IMR-90 (cell line): Measurements from ENCODE around the gene AMT. TPM values are rescaled to one million over a fixed set of nuclear protein-coding genes. Genes with fewer than 3 reads are reported as not detected.

Experiments
- ATAC-seq: fragments of 200-7000 bp; cut with Tn5 transposase; 2 replicates; pipeline ENCODE4 v1.9.1; 2020; ENCODE audit warnings: low read depth, mild to moderate bottlenecking, moderate library complexity
- BruUV-seq: library from RNA; stranded (reverse); fragments of 400-500 nt; replicated peaks from 2 replicates; lab custom pipeline; 2021; lab: Mats Ljungman, UMichigan
- CTCF ChIA-PET: fragments of 300-600 bp; formaldehyde crosslinking; extraction: SDS; loops from one replicate; lab custom pipeline; 2021; ENCODE audit warnings: antibody characterized with exemption; lab: Yijun Ruan, JAX
- POLR2A ChIA-PET: fragments of 300-600 bp; sonication (Branson Sonifier 250); formaldehyde crosslinking; loops from one replicate; lab custom pipeline; 2022; ENCODE audit warnings: antibody characterized with exemption; ENCODE audit not compliant: unreplicated experiment; lab: Charles Lee
- DNase-seq: peaks from one replicate; pipeline ENCODE4 v3.0.0; 2013
- H2AFZ ChIP-seq: replicated peaks from 2 replicates; pipeline ENCODE3; 2013; ENCODE audit warnings: low read length, mild to moderate bottlenecking; ENCODE audit not compliant: poor library complexity
- H2AK5ac ChIP-seq: 2 replicates; pipeline ENCODE4 v1.6.1; 2013; ENCODE audit warnings: low read depth, low read length, inconsistent platforms
- H2AK9ac ChIP-seq: replicated peaks from 2 replicates; pipeline ENCODE3; 2013; ENCODE audit warnings: mild to moderate bottlenecking, low read depth, low read length, moderate library complexity; ENCODE audit not compliant: poor library complexity
- H2BK120ac ChIP-seq: 2 replicates; pipeline ENCODE4 v1.6.1; 2013; ENCODE audit warnings: low read depth, low read length, inconsistent platforms
- H2BK15ac ChIP-seq: 3 replicates; pipeline ENCODE4 v1.6.1; 2013; ENCODE audit warnings: low read depth, low read length, inconsistent platforms
- H2BK20ac ChIP-seq: 2 replicates; pipeline ENCODE4 v1.6.1; 2013; ENCODE audit warnings: low read depth, mild to moderate bottlenecking, inconsistent platforms, low read length, moderate library complexity
- H2BK5ac ChIP-seq: 2 replicates; pipeline ENCODE4 v1.6.1; 2013; ENCODE audit warnings: mild to moderate bottlenecking, low read depth, low read length, inconsistent platforms; ENCODE audit not compliant: poor library complexity, severe bottlenecking
- H3K14ac ChIP-seq: replicated peaks from 2 replicates; pipeline ENCODE4 v1.6.1; 2013; ENCODE audit warnings: low read depth, low read length, inconsistent platforms
- H3K18ac ChIP-seq: 2 replicates; pipeline ENCODE4 v1.6.1; 2013; ENCODE audit warnings: low read depth, low read length, control low read depth
- H3K23ac ChIP-seq: 2 replicates; pipeline ENCODE4 v1.6.1; 2013; ENCODE audit warnings: low read depth, low read length, inconsistent platforms
- H3K27ac ChIP-seq: 2 replicates; pipeline ENCODE4 v1.5.1; 2013; ENCODE audit warnings: mild to moderate bottlenecking, control low read depth, low read length; ENCODE audit not compliant: insufficient read depth
- H3K27me3 ChIP-seq: 2 replicates; pipeline ENCODE4 v1.6.1; 2013; ENCODE audit warnings: low read length; ENCODE audit not compliant: control insufficient read depth, insufficient read depth
- H3K36me3 ChIP-seq: 2 replicates; pipeline ENCODE4 v1.6.1; 2013; ENCODE audit warnings: low read length, mixed read lengths; ENCODE audit not compliant: control insufficient read depth, insufficient read depth
- H3K4ac ChIP-seq: 2 replicates; pipeline ENCODE4 v1.6.1; 2013; ENCODE audit warnings: low read depth, low read length, inconsistent platforms
- H3K4me1 ChIP-seq: 2 replicates; pipeline ENCODE4 v1.6.1; 2013; ENCODE audit warnings: low read length, mixed read lengths; ENCODE audit not compliant: control insufficient read depth, insufficient read depth
- H3K4me2 ChIP-seq: 2 replicates; pipeline ENCODE4 v1.6.1; 2013; ENCODE audit warnings: low read depth, mild to moderate bottlenecking, control low read depth, low read length, moderate library complexity
- H3K4me3 ChIP-seq: 2 replicates; pipeline ENCODE4 v1.5.1; 2013; ENCODE audit warnings: low read depth, mild to moderate bottlenecking, control low read depth, low read length, moderate library complexity; ENCODE audit not compliant: insufficient read depth
- H3K56ac ChIP-seq: 2 replicates; pipeline ENCODE4 v1.6.1; 2013; ENCODE audit warnings: low read length, inconsistent platforms; ENCODE audit not compliant: insufficient read depth; ENCODE audit errors: extremely low read depth
- H3K79me1 ChIP-seq, 2 experiments: 2 replicates each; pipeline ENCODE4 v1.6.1; 2013; ENCODE audit warnings: low read length in 2 of 2, inconsistent platforms in 1 of 2, low read depth in 1 of 2
- H3K9ac ChIP-seq: 2 replicates; pipeline ENCODE4 v1.6.1; 2013; ENCODE audit warnings: low read depth, low read length, control low read depth
- H3K9me1 ChIP-seq: 2 replicates; pipeline ENCODE4 v1.6.1; 2013; ENCODE audit warnings: low read length, inconsistent platforms; ENCODE audit not compliant: insufficient read depth
- H3K9me3 ChIP-seq: 2 replicates; pipeline ENCODE4 v1.6.1; 2013; ENCODE audit warnings: low read length; ENCODE audit not compliant: control insufficient read depth, insufficient read depth
- H4K20me1 ChIP-seq: 2 replicates; pipeline ENCODE4 v1.6.1; 2013; ENCODE audit warnings: low read length, inconsistent platforms; ENCODE audit not compliant: insufficient read depth
- H4K5ac ChIP-seq: 2 replicates; pipeline ENCODE4 v1.6.1; 2013; ENCODE audit warnings: mild to moderate bottlenecking, low read depth, low read length, control low read depth
- H4K8ac ChIP-seq, 2 experiments: 2 replicates each; pipeline ENCODE4 v1.6.1; 2013; ENCODE audit warnings: low read depth in 2 of 2, low read length in 2 of 2, control low read depth in 1 of 2, inconsistent platforms in 1 of 2
- H4K91ac ChIP-seq: 2 replicates; pipeline ENCODE4 v1.6.1; 2013; ENCODE audit warnings: low read depth, low read length, inconsistent platforms; ENCODE audit not compliant: insufficient read depth
- BHLHE40 ChIP-seq: fragments of 150-350 bp; IDR thresholded peaks from 2 replicates; pipeline ENCODE4 v1.6.1; 2016; ENCODE audit warnings: mild to moderate bottlenecking, low read depth, low read length
- CHD1 ChIP-seq: IDR thresholded peaks from 2 replicates; pipeline ENCODE4 v1.6.1; 2012; ENCODE audit warnings: low read depth, low read length, improper control_type of control experiment
- MAFK ChIP-seq: IDR thresholded peaks from 2 replicates; pipeline ENCODE4 v1.6.1; 2012; ENCODE audit warnings: low read depth, low read length, improper control_type of control experiment
- MAZ ChIP-seq: IDR thresholded peaks from 2 replicates; pipeline ENCODE4 v1.6.1; 2012; ENCODE audit warnings: low read depth, mild to moderate bottlenecking, low read length, improper control_type of control experiment, moderate library complexity, borderline replicate concordance
- MXI1 ChIP-seq: IDR thresholded peaks from 2 replicates; pipeline ENCODE4 v1.6.1; 2012; ENCODE audit warnings: low read depth, mild to moderate bottlenecking, low read length, moderate library complexity, borderline replicate concordance
- WGBS, 2 experiments: methylation state at CpG; one replicate each; pipeline versions ENCODE4 v1.1.5 to v1.1.7; 2013; ENCODE audit warnings: missing lambda C conversion rate in 2 of 2; ENCODE audit not compliant: insufficient read length in 1 of 2; ENCODE audit errors: extremely low coverage in 2 of 2; 5-methylcytosine and 5-hydroxymethylcytosine counted together
- dilution Hi-C: fragments of 300-500 bp; cut with HindIII; formaldehyde crosslinking; loops from one replicate; pipeline ENCODE4 v1.14.3; 2018; ENCODE audit warnings: low sequenced_read_pairs; ENCODE audit not compliant: unreplicated experiment
- in situ Hi-C: fragments of 300-500 bp; cut with MboI; formaldehyde crosslinking; loops from 3 replicates; pipeline ENCODE4 v1.14.3; 2019; ENCODE audit warnings: low sequenced_read_pairs, inconsistent platforms, mixed read lengths
- intact Hi-C: fragments of 100-400 bp; cut with micrococcal nuclease; formaldehyde crosslinking; loops from 2 replicates; pipeline ENCODE4 v1.10.0; 2022
- polyA plus RNA-seq, 3 experiments: library from polyadenylated mRNA; depleted of rRNA; stranded (reverse); fragments of >200 nt; gene quantifications; 2 replicates each; pipeline ENCODE4 v1.2.3, GENCODE V29; 2012; ENCODE audit warnings: low replicate concordance in 1 of 3
- total RNA-seq: library from RNA; depleted of rRNA; stranded (reverse); fragments of >200 nt; gene quantifications from 2 replicates; pipeline ENCODE4 v1.2.3, GENCODE V29; 2012
- TF ChIP-seq, protein P1 (sequence below): conservative IDR thresholded peaks from 2 replicates; pipeline ENCODE4 v1.5.1; 2012; ENCODE audit warnings: mild to moderate bottlenecking, low read depth, low read length, improper control_type of control experiment

The AMT gene
- total and polyA plus RNA-seq, 2 of the 4 experiments (the other 2 are of a cell fraction): 0.36 to 5.5 TPM

DNA sequence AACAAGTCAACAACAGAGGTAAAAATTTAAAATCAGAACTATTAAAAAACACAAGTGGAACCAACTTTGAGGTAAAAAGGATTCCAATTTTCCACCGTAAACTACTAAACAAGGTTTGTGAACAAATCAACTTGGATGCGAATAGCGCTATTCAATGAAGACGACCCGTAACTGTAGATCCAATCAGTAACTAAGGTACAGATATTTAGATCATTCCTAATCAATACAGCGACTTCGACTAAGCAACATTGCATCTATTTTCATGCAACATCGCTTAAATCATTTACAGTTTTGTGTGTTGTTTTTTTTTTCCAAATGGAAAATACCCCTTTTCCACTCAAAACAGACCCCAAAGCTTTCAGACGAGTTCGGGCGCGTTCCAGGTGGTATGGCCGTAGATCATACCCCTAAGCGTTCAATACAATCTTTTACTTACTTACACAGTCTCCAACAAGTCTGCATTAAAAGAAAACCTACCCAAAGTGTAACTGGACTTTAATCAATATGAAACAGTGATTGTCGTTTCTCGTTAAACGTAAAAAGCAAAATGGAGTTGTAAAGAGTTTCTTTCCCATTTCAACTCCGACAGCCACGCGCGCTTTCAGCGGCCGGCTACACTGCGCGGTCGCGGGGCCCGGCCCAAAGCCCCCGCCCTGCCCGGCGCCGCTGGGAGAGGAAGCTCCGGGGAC, 11.3 kb downstream of the AMT start:
- Histone ChIP-seq H3K79me1 (peaks cover 12 to 41% of the 10 kb centered on the region in 2 experiments; a peak in 3 of 4 replicates), H2AK5ac (peak overlapping the region; percentile 44), H3K9me1 (peaks cover 21% of the 10 kb centered on the region), H3K27ac (peak overlapping the region; percentile 96), H4K20me1 (peaks cover 52% of the 10 kb centered on the region), H3K18ac (no peak overlapping the region), H2AK9ac (peak overlapping the region; percentile 98), H4K8ac (peak overlapping the region in 1 of 2 experiments; percentile 51; a peak in 3 of 4 replicates), H3K4me1 (peaks cover 9% of the 10 kb centered on the region), H2BK15ac (no peak overlapping the region), H3K27me3 (no peaks in the 10 kb centered on the region), H3K14ac (peak overlapping the region; percentile 86), H3K9ac (peak overlapping the region; percentile 97), H2BK5ac (peak overlapping the region; percentile 97), H3K4me3 (peak overlapping the region; percentile 78), H2BK20ac (no peak overlapping the region), H3K56ac (peak overlapping the region; percentile 77), H4K5ac (no peak overlapping the region), H4K91ac (0 out of 2 replicates have a peak overlapping the region, but pooled peaks have one; percentile 23), H3K36me3 (peaks cover 12% of the 10 kb centered on the region), H3K4me2 (peak overlapping the region; percentile 98), H3K9me3 (no peaks in the 10 kb centered on the region), H3K4ac (peak overlapping the region; percentile 97), H3K23ac (peak overlapping the region; percentile 77), H2BK120ac (no peak overlapping the region), H2AFZ (peak overlapping the region; percentile 92)
- dilution Hi-C loops (no loop called here), in situ Hi-C loops (loop anchor here (5.0 kb wide), 1 partner anchor 59 kb away; no protein-coding TSS in a partner anchor), intact Hi-C loops (loop anchor here (2.0 to 5.0 kb wide), 3 partner anchors 48 to 261 kb away; partner anchors contain the start of genes APEH and USP4)
- BruUV-seq: no TSS peak
- POLR2A ChIA-PET: interaction anchor here (0.7 to 1.1 kb wide), 2 partner anchors 10 to 60 kb away, joined by 3 to 6 read pairs; no protein-coding TSS in a partner anchor
- DNase-seq: no peak
- WGBS, 2 experiments: 0% methylated on average over 1 of the region's 33 CpGs; no CpG with 5 or more reads in 1 of the 2 experiments
- TF ChIP-seq MXI1: peak; percentile 45; the same call in 1 of the 2 replicates
- no peak for TF ChIP-seq MAZ
- TF ChIP-seq, protein P1, sequence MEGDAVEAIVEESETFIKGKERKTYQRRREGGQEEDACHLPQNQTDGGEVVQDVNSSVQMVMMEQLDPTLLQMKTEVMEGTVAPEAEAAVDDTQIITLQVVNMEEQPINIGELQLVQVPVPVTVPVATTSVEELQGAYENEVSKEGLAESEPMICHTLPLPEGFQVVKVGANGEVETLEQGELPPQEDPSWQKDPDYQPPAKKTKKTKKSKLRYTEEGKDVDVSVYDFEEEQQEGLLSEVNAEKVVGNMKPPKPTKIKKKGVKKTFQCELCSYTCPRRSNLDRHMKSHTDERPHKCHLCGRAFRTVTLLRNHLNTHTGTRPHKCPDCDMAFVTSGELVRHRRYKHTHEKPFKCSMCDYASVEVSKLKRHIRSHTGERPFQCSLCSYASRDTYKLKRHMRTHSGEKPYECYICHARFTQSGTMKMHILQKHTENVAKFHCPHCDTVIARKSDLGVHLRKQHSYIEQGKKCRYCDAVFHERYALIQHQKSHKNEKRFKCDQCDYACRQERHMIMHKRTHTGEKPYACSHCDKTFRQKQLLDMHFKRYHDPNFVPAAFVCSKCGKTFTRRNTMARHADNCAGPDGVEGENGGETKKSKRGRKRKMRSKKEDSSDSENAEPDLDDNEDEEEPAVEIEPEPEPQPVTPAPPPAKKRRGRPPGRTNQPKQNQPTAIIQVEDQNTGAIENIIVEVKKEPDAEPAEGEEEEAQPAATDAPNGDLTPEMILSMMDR: no peak
- TF ChIP-seq MAFK: no peak
- TF ChIP-seq CHD1: 0 out of 2 replicates have a peak, but pooled peaks have one; percentile 19
- TF ChIP-seq BHLHE40: no peak
- CTCF ChIA-PET: interaction anchor here (0.6 kb wide), 1 partner anchor 12 kb away, joined by 3 read pairs; no protein-coding TSS in a partner anchor
- ATAC-seq: no peak
